A549 (cell line): Measurements from ENCODE around the gene FGF14. TPM values are rescaled to one million over a fixed set of nuclear protein-coding genes. Genes with fewer than 3 reads are reported as not detected.

Source experiments
- ATAC-seq, 2 experiments: fragments of 200-7000 bp in 1 of 2; fragments of >200 bp in 1 of 2; cut with Nextera tagmentation in 1 of 2; cut with Tn5 transposase in 1 of 2; 3 replicates each; pipeline versions ENCODE4 v1.8.0 to v1.9.1; 2018 to 2020; ENCODE audit warnings: mild to moderate bottlenecking in 1 of 2, moderate library complexity in 1 of 2
- CTCF ChIA-PET: fragments of 300-600 bp; sonication (Branson Sonifier 250); formaldehyde crosslinking; extraction: SDS; loops from one replicate; lab custom pipeline; 2021; ENCODE audit warnings: antibody characterized with exemption, inconsistent platforms; lab: Yijun Ruan, JAX
- POLR2A ChIA-PET: fragments of 350-600 bp; formaldehyde crosslinking; extraction: SDS; loops from one replicate; lab custom pipeline; 2021; ENCODE audit warnings: antibody characterized with exemption, inconsistent platforms; lab: Yijun Ruan, JAX
- DNase-seq, 2 experiments: peaks; one replicate each; pipeline versions ENCODE4 v3.0.0 to v3.0.0-alpha.2; 2011 to 2016; ENCODE audit warnings: low read depth in 1 of 2, low spot score in 1 of 2
- FAIRE-seq: peaks from 2 replicates; lab custom pipeline; 2011; peaks lifted over from hg19 to GRCh38; lab: Jason Lieb, UNC
- H3K27ac ChIP-seq, 2 experiments: fragments of >200 bp; sonication (Bioruptor Twin); formaldehyde crosslinking; 3 replicates each; pipeline ENCODE4 v1.5.1; 2016 to 2017
- H3K4me1 ChIP-seq: fragments of >200 bp; sonication (Bioruptor Twin); formaldehyde crosslinking; 3 replicates; pipeline ENCODE4 v1.6.1; 2016
- H3K4me2 ChIP-seq: fragments of >200 bp; sonication (Bioruptor Twin); formaldehyde crosslinking; 3 replicates; pipeline ENCODE4 v1.6.1; 2016
- H3K4me3 ChIP-seq: fragments of >200 bp; sonication (Bioruptor Twin); formaldehyde crosslinking; 3 replicates; pipeline ENCODE4 v1.5.1; 2016
- H3K9me3 ChIP-seq: fragments of >200 bp; sonication (Bioruptor Twin); formaldehyde crosslinking; 3 replicates; pipeline ENCODE4 v1.6.1; 2016
- BCL3 ChIP-seq: fragments of >200 bp; sonication (Bioruptor Twin); formaldehyde crosslinking; IDR thresholded peaks from 3 replicates; pipeline ENCODE4 v1.6.1; 2016
- BHLHE40 ChIP-seq: IDR thresholded peaks from 2 replicates; pipeline ENCODE4 v1.6.1; 2012; ENCODE audit warnings: low read depth, low read length, inconsistent platforms
- CBX8 ChIP-seq: fragments of 200-600 bp; sonication (generic); IDR thresholded peaks from 2 replicates; pipeline ENCODE4 v1.6.1; 2016
- CEBPB ChIP-seq, 2 experiments: fragments of >200 bp in 1 of 2; sonication (Bioruptor Twin) in 1 of 2; formaldehyde crosslinking in 1 of 2; IDR thresholded peaks; 2 replicates each; pipeline ENCODE4 v1.6.1; 2012 to 2016
- CTCF ChIP-seq: fragments of >200 bp; sonication (Bioruptor Twin); formaldehyde crosslinking; IDR thresholded peaks from 3 replicates; pipeline ENCODE4 v1.5.1; 2016
- HES2 ChIP-seq: fragments of >200 bp; sonication (Bioruptor Twin); formaldehyde crosslinking; IDR thresholded peaks from 2 replicates; pipeline ENCODE4 v1.6.1; 2016
- HOXA7 ChIP-seq: fragments of 250-450 bp; sonication (Bioruptor Pico); IDR thresholded peaks from 2 replicates; pipeline ENCODE4 v1.5.0; 2020; ENCODE audit warnings: mild to moderate bottlenecking, moderate library complexity
- HOXB13 ChIP-seq: fragments of 250-450 bp; sonication (Bioruptor Pico); IDR thresholded peaks from 2 replicates; pipeline ENCODE4 v1.5.0; 2020; ENCODE audit warnings: low read depth, mild to moderate bottlenecking, moderate library complexity
- JUN ChIP-seq, 2 experiments: fragments of >200 bp; sonication (Bioruptor Twin); formaldehyde crosslinking; IDR thresholded peaks; 2 replicates in 1 of 2; 3 replicates in 1 of 2; pipeline ENCODE4 v1.6.1; 2016 to 2017
- JUNB ChIP-seq: fragments of >200 bp; sonication (Bioruptor Twin); formaldehyde crosslinking; IDR thresholded peaks from 2 replicates; pipeline ENCODE4 v1.6.1; 2016
- KDM5A ChIP-seq: fragments of 200-600 bp; sonication (generic); IDR thresholded peaks from 2 replicates; pipeline ENCODE4 v1.6.1; 2016; ENCODE audit warnings: antibody characterized with exemption, mild to moderate bottlenecking
- MAFK ChIP-seq: fragments of 450-650 bp; IDR thresholded peaks from 2 replicates; pipeline ENCODE4 v1.6.1; 2014; ENCODE audit not compliant: partially characterized antibody
- MAZ ChIP-seq: fragments of 150-350 bp; IDR thresholded peaks from 2 replicates; pipeline ENCODE4 v1.6.1; 2014; ENCODE audit warnings: antibody characterized with exemption, low read depth, low read length, borderline replicate concordance
- NFE2L2 ChIP-seq: fragments of 150-350 bp; conservative IDR thresholded peaks from 2 replicates; pipeline ENCODE4 v1.6.1; 2014; ENCODE audit warnings: low read length
- PHF8 ChIP-seq: fragments of 200-600 bp; sonication (generic); IDR thresholded peaks from 2 replicates; pipeline ENCODE4 v1.6.1; 2016; ENCODE audit warnings: low read depth, mild to moderate bottlenecking, antibody characterized with exemption, moderate library complexity, borderline replicate concordance
- RAD21 ChIP-seq, 2 experiments: fragments of >200 bp in 1 of 2; sonication (Bioruptor Twin) in 1 of 2; formaldehyde crosslinking in 1 of 2; IDR thresholded peaks in 1 of 2; conservative IDR thresholded peaks in 1 of 2; 2 replicates in 1 of 2; 3 replicates in 1 of 2; pipeline ENCODE4 v1.6.1; 2012 to 2018; ENCODE audit warnings: inconsistent platforms in 1 of 2
- RCOR1 ChIP-seq: fragments of 150-350 bp; IDR thresholded peaks from 2 replicates; pipeline ENCODE4 v1.6.1; 2014; ENCODE audit warnings: antibody characterized with exemption, low read length, low read depth
- RNF2 ChIP-seq: fragments of 200-600 bp; sonication (generic); IDR thresholded peaks from 2 replicates; pipeline ENCODE4 v1.6.1; 2016; ENCODE audit warnings: low read depth, mild to moderate bottlenecking, antibody characterized with exemption, moderate library complexity, borderline replicate concordance
- SMC3 ChIP-seq: fragments of >200 bp; sonication (Bioruptor Twin); formaldehyde crosslinking; IDR thresholded peaks from 3 replicates; pipeline ENCODE4 v1.6.1; 2018; ENCODE audit warnings: inconsistent platforms
- TP53 ChIP-seq: fragments of 250-450 bp; sonication (Bioruptor Pico); IDR thresholded peaks from 2 replicates; pipeline ENCODE4 v1.5.0; 2021; ENCODE audit warnings: mild to moderate bottlenecking, moderate library complexity
- ZSCAN20 ChIP-seq: fragments of 250-450 bp; sonication (Bioruptor Pico); IDR thresholded peaks from 2 replicates; pipeline ENCODE4 v1.8.0; 2022; ENCODE audit warnings: mild to moderate bottlenecking, moderate library complexity
- WGBS: methylation state at CpG from one replicate; pipeline ENCODE4 v1.1.6; 2017; ENCODE audit errors: missing lambda C conversion rate; 5-methylcytosine and 5-hydroxymethylcytosine counted together
- polyA plus RNA-seq, 4 experiments: library from polyadenylated mRNA; depleted of rRNA in 3 of 4; stranded (reverse); fragments of >200 nt; fragmentation: RNase III in 1 of 4; extraction: RNeasy Plus Mini Kit Qiagen cat#74134 plus additional on column Dnase treatment in 1 of 4; gene quantifications; 2 replicates in 3 of 4; 3 replicates in 1 of 4; pipeline ENCODE4 v1.2.3, GENCODE V29; 2011 to 2017

FGF14 gene
- polyA plus RNA-seq, 2 of the 4 experiments (the other 2 are of a cell fraction): not detected

- DNase-seq (no peak), ATAC-seq (no peak), FAIRE-seq (no peak)
- Histone ChIP-seq H3K4me3 (no peak overlapping the region), H3K4me1 (no peaks in the 10 kb centered on the region), H3K4me2 (no peak overlapping the region), H3K27ac (no peak overlapping the region), H3K9me3 (no peaks in the 10 kb centered on the region)
- no peak for TF ChIP-seq RAD21 (conservative IDR thresholded peaks at IDR 0.05 in 1 of 2, IDR thresholded peaks at IDR 0.05 in 1 of 2)
- ChIA-PET POLR2A (no interaction called here), CTCF (interaction anchor here (1.9 kb wide), 1 partner anchor 11 kb away, joined by 9 read pairs; no protein-coding TSS in a partner anchor)
- 34% methylated on average over 5 of the region's 5 CpGs for WGBS
Measured at GRCh38 chr13:102152790-102153189, 249.1 kb downstream of the FGF14 start.

GRCh38 chr13:102147353-102147752 lies 254.5 kb downstream of the FGF14 start:
- H3K4me2 ChIP-seq: no peak overlapping the region
- FAIRE-seq (no peak), ATAC-seq (no peak), DNase-seq (no peak)
- no peak overlapping the region for H3K4me3 ChIP-seq
- no peak for TF ChIP-seq CEBPB (IDR thresholded peaks at IDR 0.05)
- TF ChIP-seq HOXA7 (CRISPR knock-in tag): no peak
- no peak for TF ChIP-seq JUN (IDR thresholded peaks at IDR 0.05)
- TF ChIP-seq TP53: no peak
- TF ChIP-seq HOXB13 (CRISPR knock-in tag): no peak
- TF ChIP-seq NFE2L2: no peak
- no peak for TF ChIP-seq SMC3
- no peak for TF ChIP-seq BCL3
- TF ChIP-seq PHF8: no peak
- no peak for TF ChIP-seq HES2
- TF ChIP-seq CTCF: no peak
- no peak for TF ChIP-seq RNF2
- no peak for TF ChIP-seq JUNB
- no peak for TF ChIP-seq KDM5A
- no peak for TF ChIP-seq CBX8
- no peak for TF ChIP-seq ZSCAN20 (CRISPR knock-in tag)
- no peak for TF ChIP-seq MAZ
- H3K4me1 ChIP-seq: no peaks in the 10 kb centered on the region
- H3K9me3 ChIP-seq: no peaks in the 10 kb centered on the region
- H3K27ac ChIP-seq: no peak overlapping the region
- ChIA-PET CTCF (interaction anchor here (2.1 kb wide), 1 partner anchor 409 kb away, joined by 5 read pairs; no protein-coding TSS in a partner anchor), POLR2A (no interaction called here)

GRCh38 chr13:102145750-102146149 lies 256.1 kb downstream of the FGF14 start:
- H3K4me1 ChIP-seq: no peaks in the 10 kb centered on the region
- H3K4me3 ChIP-seq: no peak overlapping the region
- DNase-seq (no peak), FAIRE-seq (no peak), ATAC-seq (no peak)
- CTCF ChIA-PET: no interaction called here
- no peaks in the 10 kb centered on the region for H3K9me3 ChIP-seq
- H3K4me2 ChIP-seq: no peak overlapping the region
- no peak overlapping the region for H3K27ac ChIP-seq
- no peak for TF ChIP-seq JUN (IDR thresholded peaks at IDR 0.05)
- TF ChIP-seq MAFK: no peak
- no peak for TF ChIP-seq BHLHE40
- TF ChIP-seq CBX8: no peak
- no peak for TF ChIP-seq RCOR1
- TF ChIP-seq, all 56 proteins: peak for 0
- POLR2A ChIA-PET: no interaction called here
